ENCODE results near the gene BACE2. TPM values are rescaled to one million over a fixed set of nuclear protein-coding genes. Genes with fewer than 3 reads are reported as not detected.

The BACE2 gene
- total and polyA plus RNA-seq, 2 experiments from 2014 or later = 28.4 to 37.0 TPM

- H3K9me3 ChIP-seq (ENCODE audit: low read depth) = no peaks in the 10 kb centered on the region
- no peak overlapping the region for H3K4me2 ChIP-seq
- no peak for TF ChIP-seq EZH2phosphoT487 (IDR thresholded peaks at IDR 0.05; ENCODE audit: low read depth, severe bottlenecking, unreplicated experiment)
- H4K20me1 ChIP-seq (ENCODE audit: insufficient read depth, poor library complexity, severe bottlenecking) = no peaks in the 10 kb centered on the region
- H3K4me1 ChIP-seq (ENCODE audit: insufficient read depth) = peaks cover 6% of the 10 kb centered on the region
- DNase-seq (ENCODE audit: low spot score) = no peak
- H3K27me3 ChIP-seq = no peaks in the 10 kb centered on the region
- WGBS (ENCODE audit: low lambda C conversion rate, missing lambda C conversion rate) = 92% methylated on average over 8 of the region's 8 CpGs
- peaks cover 14% of the 10 kb centered on the region for H3K79me2 ChIP-seq
- no peaks in the 10 kb centered on the region for H3K36me3 ChIP-seq (replicated peaks; ENCODE audit: insufficient read depth, low read depth)
- no peak overlapping the region for H3K27ac ChIP-seq
- no peak overlapping the region for H2AFZ ChIP-seq
- no peak overlapping the region for H3K4me3 ChIP-seq
- H3K9me2 ChIP-seq (replicated peaks; ENCODE audit: insufficient read depth) = no peaks in the 10 kb centered on the region
Measured at GRCh38 chr21:41327753-41328152, 159.8 kb downstream of the BACE2 start.

- no peaks in the 10 kb centered on the region for H3K9me2 ChIP-seq (replicated peaks; ENCODE audit: insufficient read depth)
- DNase-seq (ENCODE audit: low spot score) = no peak
- H2AFZ ChIP-seq = no peak overlapping the region
- peaks cover 14% of the 10 kb centered on the region for H3K79me2 ChIP-seq
- no peak overlapping the region for H3K4me2 ChIP-seq
- no peaks in the 10 kb centered on the region for H3K4me1 ChIP-seq (ENCODE audit: insufficient read depth)
- TF ChIP-seq, protein P1, sequence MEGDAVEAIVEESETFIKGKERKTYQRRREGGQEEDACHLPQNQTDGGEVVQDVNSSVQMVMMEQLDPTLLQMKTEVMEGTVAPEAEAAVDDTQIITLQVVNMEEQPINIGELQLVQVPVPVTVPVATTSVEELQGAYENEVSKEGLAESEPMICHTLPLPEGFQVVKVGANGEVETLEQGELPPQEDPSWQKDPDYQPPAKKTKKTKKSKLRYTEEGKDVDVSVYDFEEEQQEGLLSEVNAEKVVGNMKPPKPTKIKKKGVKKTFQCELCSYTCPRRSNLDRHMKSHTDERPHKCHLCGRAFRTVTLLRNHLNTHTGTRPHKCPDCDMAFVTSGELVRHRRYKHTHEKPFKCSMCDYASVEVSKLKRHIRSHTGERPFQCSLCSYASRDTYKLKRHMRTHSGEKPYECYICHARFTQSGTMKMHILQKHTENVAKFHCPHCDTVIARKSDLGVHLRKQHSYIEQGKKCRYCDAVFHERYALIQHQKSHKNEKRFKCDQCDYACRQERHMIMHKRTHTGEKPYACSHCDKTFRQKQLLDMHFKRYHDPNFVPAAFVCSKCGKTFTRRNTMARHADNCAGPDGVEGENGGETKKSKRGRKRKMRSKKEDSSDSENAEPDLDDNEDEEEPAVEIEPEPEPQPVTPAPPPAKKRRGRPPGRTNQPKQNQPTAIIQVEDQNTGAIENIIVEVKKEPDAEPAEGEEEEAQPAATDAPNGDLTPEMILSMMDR (IDR thresholded peaks at IDR 0.05; ENCODE audit: poor library complexity) = no peak
- TF ChIP-seq EZH2phosphoT487 (IDR thresholded peaks at IDR 0.05; ENCODE audit: low read depth, severe bottlenecking, unreplicated experiment) = no peak
- TF ChIP-seq EZH2 (IDR thresholded peaks at IDR 0.05; ENCODE audit: borderline replicate concordance) = no peak
- WGBS (ENCODE audit: low lambda C conversion rate, missing lambda C conversion rate) = 88% methylated on average over 16 of the region's 16 CpGs
- no peak overlapping the region for H3K27ac ChIP-seq
- no peaks in the 10 kb centered on the region for H3K27me3 ChIP-seq
- no peaks in the 10 kb centered on the region for H4K20me1 ChIP-seq (ENCODE audit: insufficient read depth, poor library complexity, severe bottlenecking)
- no peaks in the 10 kb centered on the region for H3K36me3 ChIP-seq (replicated peaks; ENCODE audit: insufficient read depth, low read depth)
- no peaks in the 10 kb centered on the region for H3K9me3 ChIP-seq (ENCODE audit: low read depth)
- H3K4me3 ChIP-seq = no peak overlapping the region
Measured at GRCh38 chr21:41328660-41329607, 161.0 kb downstream of the BACE2 start.

Small RNA genes lying within 50 kb of the gene (microRNA-seq; reads per million reads assigned to microRNA genes)
- gene MIR3197 = 4.0 reads per million

Small RNA genes lying within 50 kb of the gene (small RNA-seq; reads per million reads assigned to genes)
- not detected for gene MIR3197

Other genes starting within 250 kb of the BACE2 start
- gene FAM3B, start 148.6 kb downstream of the BACE2 start, total RNA-seq = 35.4 and 47.5 TPM in 2 replicates
- gene FAM3B, start 148.6 kb downstream of the BACE2 start, polyA plus RNA-seq = 45.3 and 49.7 TPM in 2 replicates
- gene MX2, start 193.9 kb downstream of the BACE2 start, total RNA-seq = 1.9 and 2.6 TPM in 2 replicates
- gene MX2, start 193.9 kb downstream of the BACE2 start, polyA plus RNA-seq = 0.90 and 1.1 TPM in 2 replicates